WTC11 (cell line): Measurements from ENCODE around the gene FHOD1. TPM values are rescaled to one million over a fixed set of nuclear protein-coding genes. Genes with fewer than 3 reads are reported as not detected.
A peak's percentile ranks its signal among the peaks of the same experiment; 100 is the strongest.

ENCODE experiments used
- ATAC-seq: fragments of 200-7000 bp; cut with Tn5 transposase; 2 replicates; pipeline ENCODE4 v1.10.0; 2021; ENCODE audit warnings: mild to moderate bottlenecking, moderate library complexity
- CTCF ChIA-PET: fragments of 300-600 bp; sonication (Branson Sonifier 250); formaldehyde crosslinking; loops from one replicate; lab custom pipeline; 2021; ENCODE audit warnings: antibody characterized with exemption; lab: Charles Lee
- POLR2A ChIA-PET: fragments of 350-600 bp; sonication (Branson Sonifier 250); formaldehyde crosslinking; loops from one replicate; lab custom pipeline; 2021; ENCODE audit warnings: antibody characterized with exemption; lab: Charles Lee
- DNase-seq: peaks from one replicate; pipeline ENCODE4 v3.0.0; 2021; ENCODE audit warnings: low spot score
- H3K27ac Mint-ChIP-seq: 2 replicates; pipeline ENCODE4 v1.8.0; 2021; ENCODE audit warnings: mixed read lengths
- H3K27me3 Mint-ChIP-seq: 2 replicates; pipeline ENCODE4 v1.8.0; 2021; ENCODE audit warnings: low read depth, mild to moderate bottlenecking, moderate library complexity, mixed read lengths
- H3K36me3 Mint-ChIP-seq: 2 replicates; pipeline ENCODE4 v1.8.0; 2021; ENCODE audit warnings: mixed read lengths
- H3K4me1 Mint-ChIP-seq: 2 replicates; pipeline ENCODE4 v1.8.0; 2022; ENCODE audit warnings: mixed read lengths
- H3K4me3 Mint-ChIP-seq: 2 replicates; pipeline ENCODE4 v1.8.0; 2021; ENCODE audit warnings: mild to moderate bottlenecking, moderate library complexity, mixed read lengths
- H3K9me3 Mint-ChIP-seq: 2 replicates; pipeline ENCODE4 v1.8.0; 2021; ENCODE audit warnings: mixed read lengths
- ARID4B ChIP-seq: sonication (generic); formaldehyde crosslinking; IDR thresholded peaks from 2 replicates; pipeline ENCODE4 v1.8.0; 2023; ENCODE audit warnings: missing genetic modification reagents, mild to moderate bottlenecking, borderline replicate concordance
- E2F5 ChIP-seq: sonication (generic); formaldehyde crosslinking; IDR thresholded peaks from 2 replicates; pipeline ENCODE4 v1.8.1; 2022; ENCODE audit warnings: mild to moderate bottlenecking, moderate library complexity, missing genetic modification reagents
- ELF4 ChIP-seq: sonication (generic); formaldehyde crosslinking; IDR thresholded peaks from 2 replicates; pipeline ENCODE4 v1.8.1; 2022; ENCODE audit warnings: low read depth, mild to moderate bottlenecking, moderate library complexity, missing genetic modification reagents
- ERG ChIP-seq: fragments of 250-450 bp; sonication (Bioruptor Pico); IDR thresholded peaks from 2 replicates; pipeline ENCODE4 v1.8.0; 2021; ENCODE audit warnings: mild to moderate bottlenecking
- ESRRA ChIP-seq: sonication (generic); formaldehyde crosslinking; IDR thresholded peaks from 2 replicates; pipeline ENCODE4 v1.8.1; 2022; ENCODE audit warnings: mild to moderate bottlenecking, missing genetic modification reagents, borderline replicate concordance
- MAX ChIP-seq: sonication (generic); formaldehyde crosslinking; IDR thresholded peaks from 2 replicates; pipeline ENCODE4 v1.8.0; 2022; ENCODE audit warnings: mild to moderate bottlenecking, missing genetic modification reagents
- NR2C2 ChIP-seq: sonication (generic); formaldehyde crosslinking; IDR thresholded peaks from 2 replicates; pipeline ENCODE4 v1.8.0; 2022; ENCODE audit warnings: mild to moderate bottlenecking, missing genetic modification reagents
- RORB ChIP-seq: fragments of 250-450 bp; sonication (Bioruptor Pico); IDR thresholded peaks from 2 replicates; pipeline ENCODE4 v1.9.0; 2021; ENCODE audit warnings: mild to moderate bottlenecking
- SMAD4 ChIP-seq: sonication (generic); formaldehyde crosslinking; IDR thresholded peaks from 2 replicates; pipeline ENCODE4 v1.8.0; 2022; ENCODE audit warnings: mild to moderate bottlenecking, missing genetic modification reagents
- TEAD1 ChIP-seq: sonication (generic); formaldehyde crosslinking; IDR thresholded peaks from 2 replicates; pipeline ENCODE4 v1.8.0; 2022; ENCODE audit warnings: mild to moderate bottlenecking, missing genetic modification reagents
- TP53 ChIP-seq: sonication (generic); formaldehyde crosslinking; IDR thresholded peaks from 2 replicates; pipeline ENCODE4 v1.8.1; 2023; ENCODE audit warnings: mild to moderate bottlenecking, missing genetic modification reagents
- USF1 ChIP-seq: sonication (generic); formaldehyde crosslinking; IDR thresholded peaks from 2 replicates; pipeline ENCODE4 v1.8.0; 2022; ENCODE audit warnings: mild to moderate bottlenecking, missing genetic modification reagents
- USF2 ChIP-seq: sonication (generic); formaldehyde crosslinking; IDR thresholded peaks from 2 replicates; pipeline ENCODE4 v1.8.1; 2023; ENCODE audit warnings: mild to moderate bottlenecking, missing genetic modification reagents, moderate library complexity
- ZNF138 ChIP-seq: sonication (generic); formaldehyde crosslinking; conservative IDR thresholded peaks from 2 replicates; pipeline ENCODE4 v1.8.1; 2022; ENCODE audit warnings: mild to moderate bottlenecking, moderate library complexity, missing genetic modification reagents
- ZNF317 ChIP-seq: sonication (generic); formaldehyde crosslinking; IDR thresholded peaks from 2 replicates; pipeline ENCODE4 v1.8.1; 2023; ENCODE audit warnings: low read depth, mild to moderate bottlenecking, moderate library complexity, missing genetic modification reagents, borderline replicate concordance
- ZNF423 ChIP-seq: fragments of 250-450 bp; sonication (Bioruptor Pico); IDR thresholded peaks from 2 replicates; pipeline ENCODE4 v2.1.2; 2022; ENCODE audit warnings: mild to moderate bottlenecking, moderate library complexity
- ZSCAN18 ChIP-seq: fragments of 250-450 bp; sonication (Bioruptor Pico); IDR thresholded peaks from 2 replicates; pipeline ENCODE4 v2.1.2; 2022; ENCODE audit warnings: mild to moderate bottlenecking, moderate library complexity
- total RNA-seq: library from RNA; stranded (reverse); gene quantifications from 3 replicates; pipeline ENCODE4 v1.2.3, GENCODE V29; 2021

Gene FHOD1
- total RNA-seq, 1 experiment from 2014 or later: 81.3 TPM

GRCh38 chr16:67280090-67281015 lies 33.1 kb upstream of the FHOD1 start (continued):
- TF ChIP-seq NR2C2 (CRISPR knock-in tag) (no peak), ESRRA (CRISPR knock-in tag) (no peak), ARID4B (CRISPR knock-in tag) (no peak)

GRCh38 chr16:67279296-67280089 lies 32.2 kb upstream of the FHOD1 start, which contains the start of gene PLEKHG4:
TSS of gene PLEKHG4 (plus strand) at chr16:67279532. CDS start at chr16:67280045, 513 bp downstream.
- Mint-ChIP-seq H3K9me3 (no peaks in the 10 kb centered on the region), H3K27me3 (peaks cover 23% of the 10 kb centered on the region), H3K27ac (no peak within 1 kb of the TSS), H3K4me1 (peaks cover 2% of the 10 kb centered on the region; the same call in 1 of the 2 replicates), H3K36me3 (no peaks in the 10 kb centered on the region; the same call in 1 of the 2 replicates), H3K4me3 (peak within 1 kb of the TSS; percentile 69)
- DNase-seq (peak; percentile 81), ATAC-seq (peak; percentile 89)
- ChIA-PET POLR2A (interaction anchor here (1.2 kb wide), 1 partner anchor 32 kb away, joined by 3 read pairs; the partner anchor contains the start of gene FHOD1), CTCF (interaction anchor here (0.8 to 3.4 kb wide), 13 partner anchors 10 to 186 kb away, joined by 3 to 27 read pairs (median 7); partner anchors contain the start of genes FHOD1, KCTD19, LRRC36 and TMEM208)
- TF ChIP-seq E2F5 (peak; percentile 91), ESRRA (CRISPR knock-in tag) (peak; percentile 85; the same call in 1 of the 2 replicates), SMAD4 (peak; percentile 66; the same call in 1 of the 2 replicates), ZNF138 (no peak), ZSCAN18 (CRISPR knock-in tag) (no peak), ZNF423 (peak; percentile 65), MAX (CRISPR knock-in tag) (peak; percentile 92), ERG (CRISPR knock-in tag) (no peak), RORB (CRISPR knock-in tag) (no peak), USF1 (CRISPR knock-in tag) (peak; percentile 65), TEAD1 (CRISPR knock-in tag) (peak; percentile 91), TP53 (CRISPR knock-in tag) (peak; percentile 93), USF2 (CRISPR knock-in tag) (peak; percentile 81), ELF4 (CRISPR knock-in tag) (peak; percentile 88), ZNF317 (CRISPR knock-in tag) (peak; percentile 57; the same call in 1 of the 2 replicates)
